HEK293 (cell line): Measurements from ENCODE around the gene MRPL51.

ENCODE experiments used
- CTCF ChIA-PET: fragments of 350-600 bp; formaldehyde crosslinking; extraction: SDS; loops from one replicate; lab custom pipeline; 2021; ENCODE audit warnings: antibody characterized with exemption; lab: Yijun Ruan, JAX
- POLR2A ChIA-PET: fragments of 300-600 bp; formaldehyde crosslinking; extraction: SDS; loops from one replicate; lab custom pipeline; 2020; ENCODE audit warnings: antibody characterized with exemption, inconsistent platforms; lab: Yijun Ruan, JAX
- H3K27ac ChIP-seq: fragments of 200-500 bp; sonication (Bioruptor generic); 2 replicates; pipeline ENCODE4 v1.5.1; 2014; ENCODE audit warnings: low read depth, low read length, control low read depth, inconsistent platforms; ENCODE audit errors: extremely low read depth
- H3K36me3 ChIP-seq, 2 experiments: fragments of 200-500 bp in 1 of 2; sonication (Bioruptor generic) in 1 of 2; 1 replicate in 1 of 2; 2 replicates in 1 of 2; pipeline ENCODE4 v1.5.1; 2014 to 2017; ENCODE audit warnings: inconsistent platforms in 2 of 2, low read length in 2 of 2; ENCODE audit not compliant: control insufficient read depth in 2 of 2, insufficient read depth in 1 of 2
- H3K4me1 ChIP-seq: fragments of 200-500 bp; sonication (Bioruptor generic); 2 replicates; pipeline ENCODE4 v1.5.1; 2014; ENCODE audit warnings: mild to moderate bottlenecking, low read length, inconsistent platforms; ENCODE audit not compliant: control insufficient read depth, insufficient read depth
- H3K4me3 ChIP-seq: 2 replicates; pipeline ENCODE4 v1.5.1; 2011; ENCODE audit warnings: low read depth, mild to moderate bottlenecking, control low read depth, low read length, moderate library complexity
- H3K9me3 ChIP-seq: fragments of 200-500 bp; sonication (Bioruptor generic); 2 replicates; pipeline ENCODE4 v1.5.1; 2014; ENCODE audit warnings: low read depth, low read length, inconsistent platforms; ENCODE audit not compliant: control insufficient read depth, insufficient read depth
- BCL11B ChIP-seq: fragments of 450-650 bp; formaldehyde crosslinking; IDR thresholded peaks from 2 replicates; pipeline ENCODE4 v1.5.1; 2016; ENCODE audit warnings: low read depth, missing biosample characterization, missing genetic modification characterization
- CTCF ChIP-seq: fragments of 450-650 bp; formaldehyde crosslinking; IDR thresholded peaks from 2 replicates; pipeline ENCODE4 v1.5.1; 2016; ENCODE audit warnings: missing biosample characterization, missing genetic modification characterization
- EGR2 ChIP-seq: fragments of 450-650 bp; formaldehyde crosslinking; IDR thresholded peaks from 2 replicates; pipeline ENCODE4 v1.5.1; 2016; ENCODE audit warnings: low read depth, missing biosample characterization, missing genetic modification characterization
- GLI4 ChIP-seq: fragments of 450-650 bp; formaldehyde crosslinking; IDR thresholded peaks from 2 replicates; pipeline ENCODE4 v1.5.1; 2016; ENCODE audit warnings: missing biosample characterization, missing genetic modification characterization
- HOXD13 ChIP-seq: sonication (generic); formaldehyde crosslinking; IDR thresholded peaks from 2 replicates; pipeline ENCODE4 v1.8.0; 2022; ENCODE audit warnings: missing genetic modification reagents, borderline replicate concordance
- ZFP41 ChIP-seq: fragments of 450-650 bp; formaldehyde crosslinking; IDR thresholded peaks from 2 replicates; pipeline ENCODE4 v1.5.1; 2016; ENCODE audit warnings: missing biosample characterization, missing genetic modification characterization, borderline replicate concordance
- ZNF133 ChIP-seq: fragments of 450-650 bp; formaldehyde crosslinking; IDR thresholded peaks from 2 replicates; pipeline ENCODE4 v1.5.1; 2016; ENCODE audit warnings: missing biosample characterization, missing genetic modification characterization
- ZNF140 ChIP-seq: fragments of 450-650 bp; formaldehyde crosslinking; IDR thresholded peaks from 2 replicates; pipeline ENCODE4 v1.5.1; 2016; ENCODE audit warnings: missing biosample characterization, missing genetic modification characterization
- ZNF18 ChIP-seq: fragments of 450-650 bp; formaldehyde crosslinking; IDR thresholded peaks from 2 replicates; pipeline ENCODE4 v1.5.1; 2016; ENCODE audit warnings: missing biosample characterization, missing genetic modification characterization
- ZNF202 ChIP-seq: fragments of 450-650 bp; formaldehyde crosslinking; IDR thresholded peaks from 2 replicates; pipeline ENCODE4 v1.5.1; 2016; ENCODE audit warnings: missing biosample characterization, missing genetic modification characterization, borderline replicate concordance
- ZNF211 ChIP-seq: fragments of 450-650 bp; formaldehyde crosslinking; IDR thresholded peaks from 2 replicates; pipeline ENCODE4 v1.5.1; 2016; ENCODE audit warnings: low read depth, missing biosample characterization, missing genetic modification characterization
- ZNF530 ChIP-seq: fragments of 450-650 bp; formaldehyde crosslinking; IDR thresholded peaks from 2 replicates; pipeline ENCODE4 v1.5.1; 2016; ENCODE audit warnings: low read depth, missing biosample characterization, missing genetic modification characterization
- ZNF560 ChIP-seq: fragments of 450-650 bp; formaldehyde crosslinking; IDR thresholded peaks from 2 replicates; pipeline ENCODE4 v1.5.1; 2017; ENCODE audit warnings: missing biosample characterization, missing genetic modification characterization, borderline replicate concordance
- TF ChIP-seq, protein P1 (sequence below): fragments of 450-650 bp; formaldehyde crosslinking; conservative IDR thresholded peaks from 2 replicates; pipeline ENCODE4 v1.5.1; 2016; ENCODE audit warnings: low read depth, missing biosample characterization, missing genetic modification characterization
- TF ChIP-seq, protein P2 (sequence below): fragments of 450-650 bp; formaldehyde crosslinking; IDR thresholded peaks from 2 replicates; pipeline ENCODE4 v1.5.1; 2016; ENCODE audit warnings: missing biosample characterization, missing genetic modification characterization
- TF ChIP-seq, protein P3 (sequence below): fragments of 450-650 bp; IDR thresholded peaks from 2 replicates; pipeline ENCODE4 v1.5.1; 2018; ENCODE audit warnings: missing biosample characterization, mild to moderate bottlenecking, missing genetic modification characterization

Gene MRPL51

GRCh38 chr12:6443361-6443983 is 49.6 kb downstream of the MRPL51 start:
- TF ChIP-seq ZNF202 (tag by site-specific recombination), result no peak
- TF ChIP-seq GLI4, result no peak
- TF ChIP-seq ZNF140, result no peak
- TF ChIP-seq, protein P1, sequence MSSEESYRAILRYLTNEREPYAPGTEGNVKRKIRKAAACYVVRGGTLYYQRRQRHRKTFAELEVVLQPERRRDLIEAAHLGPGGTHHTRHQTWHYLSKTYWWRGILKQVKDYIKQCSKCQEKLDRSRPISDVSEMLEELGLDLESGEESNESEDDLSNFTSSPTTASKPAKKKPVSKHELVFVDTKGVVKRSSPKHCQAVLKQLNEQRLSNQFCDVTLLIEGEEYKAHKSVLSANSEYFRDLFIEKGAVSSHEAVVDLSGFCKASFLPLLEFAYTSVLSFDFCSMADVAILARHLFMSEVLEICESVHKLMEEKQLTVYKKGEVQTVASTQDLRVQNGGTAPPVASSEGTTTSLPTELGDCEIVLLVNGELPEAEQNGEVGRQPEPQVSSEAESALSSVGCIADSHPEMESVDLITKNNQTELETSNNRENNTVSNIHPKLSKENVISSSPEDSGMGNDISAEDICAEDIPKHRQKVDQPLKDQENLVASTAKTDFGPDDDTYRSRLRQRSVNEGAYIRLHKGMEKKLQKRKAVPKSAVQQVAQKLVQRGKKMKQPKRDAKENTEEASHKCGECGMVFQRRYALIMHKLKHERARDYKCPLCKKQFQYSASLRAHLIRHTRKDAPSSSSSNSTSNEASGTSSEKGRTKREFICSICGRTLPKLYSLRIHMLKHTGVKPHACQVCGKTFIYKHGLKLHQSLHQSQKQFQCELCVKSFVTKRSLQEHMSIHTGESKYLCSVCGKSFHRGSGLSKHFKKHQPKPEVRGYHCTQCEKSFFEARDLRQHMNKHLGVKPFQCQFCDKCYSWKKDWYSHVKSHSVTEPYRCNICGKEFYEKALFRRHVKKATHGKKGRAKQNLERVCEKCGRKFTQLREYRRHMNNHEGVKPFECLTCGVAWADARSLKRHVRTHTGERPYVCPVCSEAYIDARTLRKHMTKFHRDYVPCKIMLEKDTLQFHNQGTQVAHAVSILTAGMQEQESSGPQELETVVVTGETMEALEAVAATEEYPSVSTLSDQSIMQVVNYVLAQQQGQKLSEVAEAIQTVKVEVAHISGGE, result no peak
- no peak for TF ChIP-seq HOXD13 (CRISPR knock-in tag)
- TF ChIP-seq, protein P2, sequence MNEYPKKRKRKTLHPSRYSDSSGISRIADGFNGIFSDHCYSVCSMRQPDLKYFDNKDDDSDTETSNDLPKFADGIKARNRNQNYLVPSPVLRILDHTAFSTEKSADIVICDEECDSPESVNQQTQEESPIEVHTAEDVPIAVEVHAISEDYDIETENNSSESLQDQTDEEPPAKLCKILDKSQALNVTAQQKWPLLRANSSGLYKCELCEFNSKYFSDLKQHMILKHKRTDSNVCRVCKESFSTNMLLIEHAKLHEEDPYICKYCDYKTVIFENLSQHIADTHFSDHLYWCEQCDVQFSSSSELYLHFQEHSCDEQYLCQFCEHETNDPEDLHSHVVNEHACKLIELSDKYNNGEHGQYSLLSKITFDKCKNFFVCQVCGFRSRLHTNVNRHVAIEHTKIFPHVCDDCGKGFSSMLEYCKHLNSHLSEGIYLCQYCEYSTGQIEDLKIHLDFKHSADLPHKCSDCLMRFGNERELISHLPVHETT, result no peak
- no peak for TF ChIP-seq ZNF133 (tag by site-specific recombination)
- TF ChIP-seq ZNF211, result no peak
- TF ChIP-seq, protein P3, sequence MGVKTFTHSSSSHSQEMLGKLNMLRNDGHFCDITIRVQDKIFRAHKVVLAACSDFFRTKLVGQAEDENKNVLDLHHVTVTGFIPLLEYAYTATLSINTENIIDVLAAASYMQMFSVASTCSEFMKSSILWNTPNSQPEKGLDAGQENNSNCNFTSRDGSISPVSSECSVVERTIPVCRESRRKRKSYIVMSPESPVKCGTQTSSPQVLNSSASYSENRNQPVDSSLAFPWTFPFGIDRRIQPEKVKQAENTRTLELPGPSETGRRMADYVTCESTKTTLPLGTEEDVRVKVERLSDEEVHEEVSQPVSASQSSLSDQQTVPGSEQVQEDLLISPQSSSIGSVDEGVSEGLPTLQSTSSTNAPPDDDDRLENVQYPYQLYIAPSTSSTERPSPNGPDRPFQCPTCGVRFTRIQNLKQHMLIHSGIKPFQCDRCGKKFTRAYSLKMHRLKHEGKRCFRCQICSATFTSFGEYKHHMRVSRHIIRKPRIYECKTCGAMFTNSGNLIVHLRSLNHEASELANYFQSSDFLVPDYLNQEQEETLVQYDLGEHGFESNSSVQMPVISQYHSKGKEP, result no peak
- TF ChIP-seq EGR2 (tag by site-specific recombination), result no peak
- no peak for TF ChIP-seq BCL11B (tag by site-specific recombination)
- no peak for TF ChIP-seq ZNF18
- no peak for TF ChIP-seq ZFP41 (tag by site-specific recombination)
- TF ChIP-seq CTCF (tag by site-specific recombination), result no peak
- TF ChIP-seq ZNF530 (tag by site-specific recombination), result no peak
- TF ChIP-seq ZNF560 (tag by site-specific recombination), result no peak
- no peaks in the 10 kb centered on the region for H3K36me3 ChIP-seq
- H3K9me3 ChIP-seq, result no peaks in the 10 kb centered on the region
- CTCF ChIA-PET, result interaction anchor here (0.6 to 1.5 kb wide), 7 partner anchors 14 to 117 kb away, joined by 3 to 9 read pairs (median 3); no protein-coding TSS in a partner anchor
- H3K4me1 ChIP-seq, result no peaks in the 10 kb centered on the region
- POLR2A ChIA-PET, result interaction anchor here (0.5 to 2.0 kb wide), 4 partner anchors 16 to 217 kb away, joined by 3 to 5 read pairs (median 4); partner anchors contain the start of genes GAPDH and VAMP1
- H3K4me3 ChIP-seq, result no peak overlapping the region
- no peak overlapping the region for H3K27ac ChIP-seq
